Measurements from ENCODE around the gene BPIFB3.

DNA sequence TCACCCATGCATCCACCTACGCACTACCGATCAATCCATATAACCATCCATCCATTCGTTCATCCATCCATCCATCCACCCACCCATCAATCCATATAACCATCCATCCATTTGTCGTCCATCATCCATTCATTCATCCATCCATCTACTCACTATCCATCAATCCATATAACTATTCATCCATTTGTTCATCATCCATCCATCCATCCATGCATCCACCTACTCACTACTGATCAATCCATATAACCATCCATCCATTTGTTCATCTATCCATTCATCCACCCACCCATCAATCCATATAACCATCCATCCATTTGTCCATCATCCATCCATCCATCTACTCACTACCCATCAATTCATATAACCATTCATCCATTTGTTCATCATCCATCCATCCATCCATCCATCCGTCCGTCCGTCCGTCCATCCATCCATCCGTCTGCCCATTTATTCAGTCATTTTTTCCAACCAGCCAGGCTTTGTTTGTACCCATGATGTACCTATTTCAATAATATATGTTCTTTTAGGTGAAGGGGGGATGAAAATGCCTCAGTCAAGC, 28.3 kb upstream of the BPIFB3 start:
- TF ChIP-seq, protein P1, sequence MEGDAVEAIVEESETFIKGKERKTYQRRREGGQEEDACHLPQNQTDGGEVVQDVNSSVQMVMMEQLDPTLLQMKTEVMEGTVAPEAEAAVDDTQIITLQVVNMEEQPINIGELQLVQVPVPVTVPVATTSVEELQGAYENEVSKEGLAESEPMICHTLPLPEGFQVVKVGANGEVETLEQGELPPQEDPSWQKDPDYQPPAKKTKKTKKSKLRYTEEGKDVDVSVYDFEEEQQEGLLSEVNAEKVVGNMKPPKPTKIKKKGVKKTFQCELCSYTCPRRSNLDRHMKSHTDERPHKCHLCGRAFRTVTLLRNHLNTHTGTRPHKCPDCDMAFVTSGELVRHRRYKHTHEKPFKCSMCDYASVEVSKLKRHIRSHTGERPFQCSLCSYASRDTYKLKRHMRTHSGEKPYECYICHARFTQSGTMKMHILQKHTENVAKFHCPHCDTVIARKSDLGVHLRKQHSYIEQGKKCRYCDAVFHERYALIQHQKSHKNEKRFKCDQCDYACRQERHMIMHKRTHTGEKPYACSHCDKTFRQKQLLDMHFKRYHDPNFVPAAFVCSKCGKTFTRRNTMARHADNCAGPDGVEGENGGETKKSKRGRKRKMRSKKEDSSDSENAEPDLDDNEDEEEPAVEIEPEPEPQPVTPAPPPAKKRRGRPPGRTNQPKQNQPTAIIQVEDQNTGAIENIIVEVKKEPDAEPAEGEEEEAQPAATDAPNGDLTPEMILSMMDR (IDR thresholded peaks at IDR 0.05), result no peak
- TF ChIP-seq POLR2A (IDR thresholded peaks at IDR 0.05), result no peak

All from Peyer's patch (tissue), 4 donors.